NCI-H2196 treated with DMSO at 0.1 percent for 48 hours (cell line): ENCODE measurements around the gene TSC22D3.
"Not testable (repeated sequence)": the region's sequence is repeated elsewhere in the genome, so short reads cannot be mapped to it uniquely, and the experiment has no call there.

Experiments used
- DNase-seq: peaks from one replicate; lab custom pipeline; 2025; ENCODE audit not compliant: unreplicated experiment; lab: John Stamatoyannopoulos, UW

The TSC22D3 gene

GRCh38 chrX:107712231-107713202 lies 63.1 kb downstream of the TSC22D3 start:
- no peak for DNase-seq

DNA sequence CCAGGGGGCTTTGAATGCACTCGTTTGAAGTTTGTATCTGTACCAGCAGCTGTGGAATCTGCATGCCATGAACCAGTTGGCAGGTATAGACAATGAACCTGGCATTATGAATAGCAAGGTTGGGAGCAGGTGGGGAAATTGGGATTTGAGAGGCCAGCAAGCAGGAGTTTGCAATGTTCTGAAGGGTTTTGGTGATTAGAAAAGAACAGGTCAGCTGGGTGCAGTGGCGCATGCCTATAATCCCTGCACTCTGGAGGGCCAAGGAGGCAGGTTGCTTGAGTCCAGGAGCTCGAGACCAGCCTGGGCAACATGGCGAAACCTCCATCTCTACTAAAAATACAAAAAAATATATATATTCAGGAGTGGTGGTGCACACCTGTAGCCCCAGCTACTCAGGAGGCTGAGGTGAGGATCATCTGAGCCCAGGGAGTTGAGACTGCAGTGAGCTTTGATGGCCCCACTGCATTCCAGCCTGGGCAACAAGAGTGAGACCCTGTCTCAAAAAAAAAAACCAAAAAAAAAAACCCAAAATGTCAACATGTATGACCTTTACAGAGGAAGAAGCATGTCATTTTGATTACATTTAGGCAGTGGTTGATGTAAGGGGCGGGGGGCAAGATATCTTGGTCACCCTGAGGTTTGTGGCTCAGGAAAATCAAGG lies 63.9 kb downstream of the TSC22D3 start:
- no peak for DNase-seq

- no peak for DNase-seq
These were observed 64.8 kb downstream of the TSC22D3 start for GRCh38 chrX:107710617-107711391.

- no peak for DNase-seq
These were observed 66.3 kb downstream of the TSC22D3 start for GRCh38 chrX:107709266-107709806.

DNA sequence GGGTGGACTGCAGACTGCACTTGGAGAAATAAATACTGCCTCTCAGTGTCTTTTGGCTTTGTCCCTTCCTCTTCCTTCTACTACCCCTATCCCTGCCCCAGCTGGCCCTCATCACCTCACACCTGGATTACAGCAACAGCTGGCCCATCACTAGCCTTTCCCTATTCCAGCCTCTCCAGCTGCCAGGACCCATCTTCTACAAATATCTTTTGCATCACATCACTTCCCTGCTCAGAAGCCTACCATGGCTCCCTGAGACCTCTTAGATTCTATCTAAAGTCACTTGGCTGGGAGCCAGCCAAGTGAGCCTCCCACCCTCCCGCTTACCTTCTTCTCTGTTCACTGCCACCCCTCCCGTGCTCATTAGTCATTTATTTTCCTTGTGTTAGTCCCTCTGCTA lies 66.8 kb downstream of the TSC22D3 start:
- DNase-seq: no peak

- DNase-seq: no peak
These were observed 67.7 kb downstream of the TSC22D3 start for GRCh38 chrX:107707866-107708265.

- DNase-seq: no peak
These were observed 69.3 kb downstream of the TSC22D3 start for GRCh38 chrX:107706309-107706708.

DNA sequence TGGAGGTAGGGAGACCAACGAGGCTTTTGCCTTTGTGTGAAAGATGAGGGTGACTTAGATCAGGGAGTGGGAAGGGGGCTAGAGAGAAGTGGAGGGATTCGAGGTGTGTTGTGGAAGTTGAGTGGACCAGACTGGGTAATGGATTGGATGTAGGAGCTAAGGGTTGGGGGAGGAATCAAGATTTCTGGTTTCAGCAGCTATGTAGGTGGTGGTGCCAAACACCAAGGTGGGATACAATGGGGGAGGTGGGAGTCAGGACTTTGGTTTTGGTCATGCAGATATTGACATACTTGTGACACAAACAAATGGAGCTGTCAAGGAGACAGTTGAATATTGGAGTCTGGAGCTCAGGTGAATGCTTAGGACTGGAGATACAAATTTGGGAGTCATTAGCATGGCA lies 71.0 kb downstream of the TSC22D3 start:
- DNase-seq: no peak

GRCh38 chrX:107704181-107704580 lies 71.4 kb downstream of the TSC22D3 start:
- DNase-seq: no peak

DNA sequence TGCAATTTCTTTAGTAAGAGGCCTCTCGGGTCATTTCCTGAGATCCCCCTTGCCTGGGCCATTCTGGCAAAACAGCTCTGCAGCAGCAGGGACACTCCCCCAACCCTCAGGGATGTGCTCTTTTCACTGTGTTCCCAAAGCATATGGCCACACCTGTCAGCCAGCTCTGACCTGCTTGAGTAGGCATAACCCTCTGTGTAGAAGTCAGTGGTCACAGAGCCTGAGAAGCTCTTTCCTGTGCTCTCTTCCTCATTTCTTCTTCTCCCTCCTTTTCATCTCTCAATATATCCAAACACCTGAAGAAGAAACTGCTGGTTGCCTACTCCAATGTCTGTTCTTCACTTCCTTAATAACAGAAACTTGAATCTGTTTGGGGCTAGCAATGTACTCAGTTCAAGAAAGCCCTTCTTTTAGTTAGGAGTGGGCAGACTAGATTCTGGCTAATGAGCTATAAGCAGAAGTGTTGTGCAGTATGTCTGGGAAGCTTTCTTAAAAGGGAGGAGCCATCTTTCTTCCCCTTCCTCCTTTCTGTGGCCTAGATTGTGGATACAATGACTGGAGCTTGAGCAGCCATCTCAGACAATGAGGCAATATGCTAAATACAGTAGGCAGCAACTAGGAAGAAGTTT lies 74.0 kb downstream of the TSC22D3 start:
- DNase-seq: no peak

DNA sequence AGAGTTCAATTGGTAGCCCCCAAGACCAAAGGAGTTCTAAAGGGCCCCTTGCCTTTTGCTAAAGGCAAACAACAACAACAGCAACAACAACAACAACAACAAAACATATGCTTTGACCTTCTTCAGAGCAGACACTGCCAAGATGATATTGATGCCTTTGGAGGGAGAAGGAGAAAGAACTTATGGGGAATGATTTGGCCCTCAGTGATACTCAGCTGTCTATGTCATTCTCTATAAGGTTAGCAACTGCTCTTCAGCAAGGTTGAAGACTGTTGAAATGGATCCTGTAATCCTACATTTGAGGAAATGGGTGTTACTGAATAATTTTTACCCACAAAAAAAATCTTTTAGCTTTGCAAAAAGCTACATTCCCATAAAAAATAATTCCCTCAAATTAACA lies 74.8 kb downstream of the TSC22D3 start:
- no peak for DNase-seq

GRCh38 chrX:107700317-107700774 lies 75.2 kb downstream of the TSC22D3 start:
- DNase-seq: no peak

DNA sequence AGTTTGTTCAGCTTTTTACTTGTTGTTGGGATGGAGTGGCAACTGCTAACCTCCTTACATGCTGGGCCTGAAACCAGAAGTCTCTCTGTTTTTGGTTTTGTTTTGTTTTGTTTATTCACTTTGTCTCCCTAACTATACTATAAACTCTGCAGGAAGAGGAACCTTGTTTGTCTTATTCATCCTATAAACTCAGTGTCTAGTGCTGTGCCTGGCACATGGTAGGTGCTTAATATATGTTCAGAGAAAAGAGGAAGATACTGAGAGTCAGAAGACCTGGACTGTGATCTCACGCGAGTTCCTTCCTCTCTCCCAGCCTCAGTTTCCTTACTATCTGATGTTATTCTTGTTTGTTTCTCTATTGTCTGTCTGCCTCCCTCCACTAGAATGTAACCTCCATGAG lies 76.0 kb downstream of the TSC22D3 start:
- DNase-seq: no peak

- DNase-seq: no peak
These were observed 84.6 kb downstream of the TSC22D3 start for GRCh38 chrX:107691024-107691448.

- DNase-seq: no peak
These were observed 88.1 kb downstream of the TSC22D3 start for GRCh38 chrX:107687445-107687844.

DNA sequence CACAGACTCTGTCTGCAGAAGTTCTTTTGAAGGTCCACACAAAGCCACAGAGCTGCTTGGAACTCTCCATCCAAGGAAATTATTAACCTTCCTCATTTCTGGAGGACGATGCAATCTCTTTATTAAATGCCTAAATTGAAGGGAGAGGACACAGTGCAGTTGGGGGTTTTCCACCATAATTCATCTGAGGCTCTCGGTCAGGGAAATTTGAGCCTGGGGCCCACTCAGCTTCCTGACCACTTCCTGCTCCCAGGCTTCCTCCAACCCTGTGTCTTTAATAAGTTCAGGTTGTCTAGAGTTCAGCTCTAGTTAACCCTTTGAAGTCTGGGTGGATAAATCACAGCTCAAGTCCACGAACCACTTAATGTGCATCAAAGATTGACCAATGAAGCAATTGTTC lies 88.8 kb downstream of the TSC22D3 start:
- no peak for DNase-seq

DNA sequence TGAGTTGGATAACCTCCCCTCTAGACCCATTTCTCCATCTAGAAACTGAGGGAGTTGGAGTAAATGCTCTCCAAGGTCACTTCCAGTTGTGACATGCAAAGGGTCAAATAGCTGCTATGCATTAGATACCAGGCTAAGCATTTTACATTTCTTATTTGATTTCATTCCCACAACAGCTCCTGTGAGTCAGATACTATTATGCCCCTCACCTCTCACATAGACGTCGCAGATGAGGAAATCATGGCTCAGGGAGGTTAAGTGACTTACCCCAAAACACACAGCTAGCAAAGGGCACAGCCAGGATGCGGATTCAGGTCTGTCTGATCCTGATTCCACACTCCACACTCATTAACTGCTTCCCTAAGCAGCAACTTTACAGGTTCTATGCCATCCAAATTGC lies 89.6 kb downstream of the TSC22D3 start:
- no peak for DNase-seq

- DNase-seq: not testable (repeated sequence)
These were observed 90.0 kb downstream of the TSC22D3 start for GRCh38 chrX:107685586-107685985.

DNA sequence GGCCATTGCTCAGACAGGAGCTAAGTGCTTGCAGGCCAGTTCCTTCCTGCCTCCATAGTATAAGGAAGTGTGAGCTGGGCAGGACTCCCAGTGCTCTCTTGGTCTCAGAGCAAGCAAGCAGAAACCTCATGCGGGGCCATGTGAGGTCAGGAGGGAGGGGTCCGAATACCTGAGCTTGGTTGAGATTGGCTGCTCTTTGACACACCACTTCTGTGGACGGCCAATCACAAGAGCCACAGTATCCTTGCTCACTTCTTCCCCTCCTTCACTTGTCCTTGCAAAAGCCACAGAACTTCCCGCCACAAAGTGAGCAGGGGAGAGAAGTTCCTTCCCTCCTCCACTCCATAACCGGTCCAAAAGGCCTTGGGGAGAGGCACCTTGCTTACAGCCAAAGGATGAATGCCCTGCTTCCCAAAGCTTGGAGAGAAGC lies 90.6 kb downstream of the TSC22D3 start:
- DNase-seq: no peak

- no peak for DNase-seq
These were observed 91.7 kb downstream of the TSC22D3 start for GRCh38 chrX:107683931-107684330.
